ENCODE results near the gene ACAD11.

Gene ACAD11

GRCh38 chr3:132652640-132653270 lies 6.9 kb downstream of the ACAD11 start:
- peaks cover 11% of the 10 kb centered on the region for H3K4me1 ChIP-seq
- peaks cover 19% of the 10 kb centered on the region for H3K79me2 ChIP-seq
- no peak overlapping the region for H3K4me3 ChIP-seq (ENCODE audit: low read depth, low read length)
- TF ChIP-seq CTCF (IDR thresholded peaks at IDR 0.05), result no peak
- no peaks in the 10 kb centered on the region for H3K36me3 ChIP-seq (ENCODE audit: control insufficient read depth, insufficient read depth, low read length)
- no peaks in the 10 kb centered on the region for H3K27me3 ChIP-seq (ENCODE audit: control insufficient read depth, insufficient read depth, low read length)
- H3K4me2 ChIP-seq (ENCODE audit: low read length), result no peak overlapping the region
- no peak overlapping the region for H3K9ac ChIP-seq
- no peak overlapping the region for H2AFZ ChIP-seq
- H3K9me3 ChIP-seq (ENCODE audit: control insufficient read depth, low read length), result no peaks in the 10 kb centered on the region
- no peak overlapping the region for H3K27ac ChIP-seq

- no peak overlapping the region for H3K27ac ChIP-seq
- H2AFZ ChIP-seq, result no peak overlapping the region
- no peak overlapping the region for H3K4me2 ChIP-seq (ENCODE audit: low read length)
- peaks cover 12% of the 10 kb centered on the region for H3K79me2 ChIP-seq
- no peaks in the 10 kb centered on the region for H3K27me3 ChIP-seq (ENCODE audit: control insufficient read depth, insufficient read depth, low read length)
- H3K9me3 ChIP-seq (ENCODE audit: control insufficient read depth, low read length), result no peaks in the 10 kb centered on the region
- no peak for TF ChIP-seq CTCF (IDR thresholded peaks at IDR 0.05)
- no peak overlapping the region for H3K9ac ChIP-seq
- H3K4me1 ChIP-seq, result peaks cover 11% of the 10 kb centered on the region
- H3K36me3 ChIP-seq (ENCODE audit: control insufficient read depth, insufficient read depth, low read length), result no peaks in the 10 kb centered on the region
- no peak overlapping the region for H3K4me3 ChIP-seq (ENCODE audit: low read depth, low read length)
Observed at GRCh38 chr3:132650153-132650552, 9.5 kb downstream of the ACAD11 start.

GRCh38 chr3:132645058-132645457 lies 14.6 kb downstream of the ACAD11 start:
- Histone ChIP-seq H3K4me2 (ENCODE audit: low read length) (no peak overlapping the region), H3K4me1 (no peaks in the 10 kb centered on the region), H3K9ac (no peak overlapping the region), H3K4me3 (ENCODE audit: low read depth, low read length) (no peak overlapping the region), H3K27ac (no peak overlapping the region), H2AFZ (no peak overlapping the region), H3K79me2 (peaks cover 3% of the 10 kb centered on the region), H3K36me3 (ENCODE audit: control insufficient read depth, insufficient read depth, low read length) (no peaks in the 10 kb centered on the region), H3K9me3 (ENCODE audit: control insufficient read depth, low read length) (no peaks in the 10 kb centered on the region), H3K27me3 (ENCODE audit: control insufficient read depth, insufficient read depth, low read length) (no peaks in the 10 kb centered on the region)
- TF ChIP-seq CTCF (IDR thresholded peaks at IDR 0.05), result no peak

DNA sequence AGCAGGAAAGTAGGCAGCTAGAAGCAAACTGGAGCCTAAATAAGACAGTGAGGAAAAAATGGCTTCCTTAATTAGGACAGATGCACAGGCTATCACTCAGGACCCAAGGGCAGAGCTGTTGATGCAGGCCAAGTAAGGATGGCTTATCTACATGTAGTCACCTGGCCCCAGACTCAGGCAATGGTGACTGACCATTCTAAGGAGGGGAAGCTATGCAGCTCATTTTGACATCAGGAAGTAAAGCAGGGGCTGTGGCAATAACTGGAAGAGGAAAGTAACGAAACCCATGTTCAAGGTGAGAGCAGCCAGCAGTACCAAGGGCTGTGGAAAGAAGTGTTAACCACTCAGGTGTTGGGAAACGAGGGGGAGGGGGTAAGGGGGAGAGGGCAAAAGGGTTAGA lies 16.2 kb downstream of the ACAD11 start:
- Histone ChIP-seq H3K9ac (no peak overlapping the region), H3K27ac (no peak overlapping the region), H3K79me2 (no peaks in the 10 kb centered on the region), H2AFZ (no peak overlapping the region), H3K27me3 (ENCODE audit: control insufficient read depth, insufficient read depth, low read length) (no peaks in the 10 kb centered on the region), H3K9me3 (ENCODE audit: control insufficient read depth, low read length) (no peaks in the 10 kb centered on the region), H3K36me3 (ENCODE audit: control insufficient read depth, insufficient read depth, low read length) (no peaks in the 10 kb centered on the region), H3K4me1 (no peaks in the 10 kb centered on the region), H3K4me2 (ENCODE audit: low read length) (no peak overlapping the region), H3K4me3 (ENCODE audit: low read depth, low read length) (no peak overlapping the region)
- no peak for TF ChIP-seq CTCF (IDR thresholded peaks at IDR 0.05)

- TF ChIP-seq CTCF (IDR thresholded peaks at IDR 0.05), result no peak
- Histone ChIP-seq H3K4me1 (no peaks in the 10 kb centered on the region), H3K36me3 (ENCODE audit: control insufficient read depth, insufficient read depth, low read length) (no peaks in the 10 kb centered on the region), H3K9me3 (ENCODE audit: control insufficient read depth, low read length) (no peaks in the 10 kb centered on the region), H3K4me3 (ENCODE audit: low read depth, low read length) (no peak overlapping the region), H3K9ac (no peak overlapping the region), H3K4me2 (ENCODE audit: low read length) (no peak overlapping the region), H3K27ac (no peak overlapping the region), H3K27me3 (ENCODE audit: control insufficient read depth, insufficient read depth, low read length) (no peaks in the 10 kb centered on the region), H2AFZ (no peak overlapping the region), H3K79me2 (no peaks in the 10 kb centered on the region)
Observed at GRCh38 chr3:132642539-132642847, 17.1 kb downstream of the ACAD11 start.
